BJ (cell line): ENCODE measurements around the gene SOX15. TPM values are rescaled to one million over a fixed set of nuclear protein-coding genes. Genes with fewer than 3 reads are reported as not detected.

Source experiments
- CTCF ChIA-PET: fragments of 350-600 bp; formaldehyde crosslinking; extraction: SDS; loops from one replicate; lab custom pipeline; 2021; ENCODE audit warnings: antibody characterized with exemption, inconsistent platforms; lab: Yijun Ruan, JAX
- POLR2A ChIA-PET: fragments of 300-600 bp; sonication (Branson Sonifier 250); formaldehyde crosslinking; extraction: SDS; loops from one replicate; lab custom pipeline; 2021; ENCODE audit warnings: antibody characterized with exemption; lab: Charles Lee
- DNase-seq: peaks from one replicate; pipeline ENCODE4 v3.0.0-alpha.2; 2011; ENCODE audit warnings: low read depth
- H3K27me3 ChIP-seq: 2 replicates; pipeline ENCODE4 v1.6.0; 2011; ENCODE audit warnings: low read length; ENCODE audit not compliant: control insufficient read depth, insufficient read depth
- H3K36me3 ChIP-seq: 2 replicates; pipeline ENCODE4 v1.5.1; 2011; ENCODE audit warnings: low read length; ENCODE audit not compliant: control insufficient read depth, insufficient read depth
- H3K4me3 ChIP-seq: 2 replicates; pipeline ENCODE4 v1.5.1; 2011; ENCODE audit warnings: low read depth, mild to moderate bottlenecking, control low read depth, low read length
- CTCF ChIP-seq: IDR thresholded peaks from 2 replicates; pipeline ENCODE4 v1.5.1; 2011; ENCODE audit warnings: low read depth, mild to moderate bottlenecking, control low read depth, inconsistent platforms, low read length, moderate library complexity; ENCODE audit not compliant: insufficient read depth
- polyA plus RNA-seq: library from polyadenylated mRNA; depleted of rRNA; stranded (reverse); fragments of >200 nt; gene quantifications from 2 replicates; pipeline ENCODE4 v1.2.3, GENCODE V29; 2011

Gene SOX15
- polyA plus RNA-seq, 1 experiment, result 0.34 TPM

- no peak for TF ChIP-seq CTCF
- DNase-seq, result no peak
- Histone ChIP-seq H3K4me3 (peak overlapping the region; percentile 48), H3K27me3 (no peaks in the 10 kb centered on the region), H3K36me3 (peaks cover 4% of the 10 kb centered on the region)
- POLR2A ChIA-PET, result interaction anchor here (0.6 to 1.1 kb wide), 3 partner anchors 73 to 517 kb away, joined by 4 to 8 read pairs (median 5); partner anchors contain the start of genes TP53 and WRAP53
- CTCF ChIA-PET, result interaction anchor here (0.6 to 1.9 kb wide), 9 partner anchors 10 to 748 kb away, joined by 3 to 9 read pairs (median 4); partner anchors contain the start of gene TP53
Observed at GRCh38 chr17:7615265-7615747, 25.4 kb upstream of the SOX15 start.

GRCh38 chr17:7614425-7615264 lies 24.8 kb upstream of the SOX15 start, which contains the start of gene FXR2:
Gene FXR2 (minus strand): TSS chr17:7614897. CDS start chr17:7614532, 365 bp downstream.
- Histone ChIP-seq H3K4me3 (peak within 1 kb of the TSS; percentile 65), H3K27me3 (no peaks in the 10 kb centered on the region), H3K36me3 (peaks cover 5% of the 10 kb centered on the region)
- peak; percentile 76 for TF ChIP-seq CTCF
- ChIA-PET CTCF (interaction anchor here (0.6 to 1.9 kb wide), 8 partner anchors 10 to 577 kb away, joined by 3 to 9 read pairs (median 5); partner anchors contain the start of gene TP53), POLR2A (interaction anchor here (0.6 to 1.1 kb wide), 4 partner anchors 73 to 517 kb away, joined by 4 to 8 read pairs (median 6); partner anchors contain the start of genes TP53 and WRAP53)
- DNase-seq, result peak; percentile 99

DNA sequence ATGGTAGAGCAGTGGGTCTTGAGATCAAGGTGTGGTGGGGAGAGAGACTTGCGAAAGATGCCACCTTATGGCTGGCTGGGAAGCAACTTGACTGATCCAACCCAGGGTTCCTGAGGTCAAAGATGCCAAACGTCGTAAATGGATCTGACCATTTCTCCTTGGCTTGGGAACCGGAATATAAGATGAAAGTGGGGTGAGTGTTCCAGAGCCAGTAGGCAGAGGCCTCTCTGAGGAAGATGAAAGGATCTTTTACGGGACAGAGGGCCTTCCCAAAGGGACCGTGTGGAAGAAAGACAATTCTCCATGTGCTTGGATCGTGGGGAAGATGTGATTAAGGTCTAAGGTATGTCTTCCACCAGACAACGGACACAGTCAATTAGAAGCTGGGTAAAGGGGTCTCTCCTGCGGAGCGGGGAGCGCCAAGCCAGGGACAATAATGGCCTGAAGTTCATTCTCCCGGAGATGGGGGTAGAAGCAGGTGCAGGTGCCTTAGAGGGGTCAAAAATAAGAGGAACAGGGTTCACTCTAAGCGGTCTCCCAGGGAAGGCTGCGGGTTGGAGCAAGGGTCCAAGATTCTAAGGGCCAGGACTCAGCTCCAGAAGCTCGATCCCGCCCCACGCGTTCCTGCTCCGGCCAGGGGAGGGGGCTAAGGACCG lies 24.0 kb upstream of the SOX15 start:
- Histone ChIP-seq H3K36me3 (peaks cover 5% of the 10 kb centered on the region), H3K4me3 (peak overlapping the region; percentile 65), H3K27me3 (no peaks in the 10 kb centered on the region)
- TF ChIP-seq CTCF, result no peak
- POLR2A ChIA-PET, result interaction anchor here (0.8 kb wide), 1 partner anchor 74 kb away, joined by 6 read pairs; the partner anchor contains the start of genes TP53 and WRAP53
- DNase-seq, result no peak
- CTCF ChIA-PET, result interaction anchor here (0.6 to 1.9 kb wide), 5 partner anchors 13 to 30 kb away, joined by 3 to 9 read pairs (median 4); no protein-coding TSS in a partner anchor

GRCh38 chr17:7612294-7612640 lies 22.4 kb upstream of the SOX15 start:
- no peak for DNase-seq
- ChIA-PET CTCF (interaction anchor here (0.9 to 1.5 kb wide), 3 partner anchors 18 to 76 kb away, joined by 4 to 7 read pairs (median 5); partner anchors contain the start of genes SOX15, TP53 and WRAP53), POLR2A (no interaction called here)
- Histone ChIP-seq H3K27me3 (no peaks in the 10 kb centered on the region), H3K4me3 (no peak overlapping the region), H3K36me3 (peaks cover 5% of the 10 kb centered on the region)
- TF ChIP-seq CTCF, result no peak
